GM18502 (cell line): ENCODE data around the gene KCNH1.

Experiments
- ATAC-seq: cut with Tn5 transposase; IDR thresholded peaks from one replicate; pipeline ENCODE4 v1.9.1; 2021; ENCODE audit warnings: mild to moderate bottlenecking; ENCODE audit not compliant: unreplicated experiment, poor library complexity

Gene KCNH1

GRCh38 chr1:210935905-210936304 lies 198.0 kb downstream of the KCNH1 start:
- no peak for ATAC-seq

GRCh38 chr1:210932104-210932503 lies 201.8 kb downstream of the KCNH1 start:
- no peak for ATAC-seq

- no peak for ATAC-seq
These were observed 211.3 kb downstream of the KCNH1 start for GRCh38 chr1:210922666-210923065.

- no peak for ATAC-seq
These were observed 212.9 kb downstream of the KCNH1 start for GRCh38 chr1:210920716-210921694.

- ATAC-seq: no peak
These were observed 213.7 kb downstream of the KCNH1 start for GRCh38 chr1:210920258-210920657.

- no peak for ATAC-seq
These were observed 215.1 kb downstream of the KCNH1 start for GRCh38 chr1:210918893-210919292.

GRCh38 chr1:210917560-210918169 lies 216.3 kb downstream of the KCNH1 start:
- no peak for ATAC-seq

- ATAC-seq: no peak
These were observed 217.4 kb downstream of the KCNH1 start for GRCh38 chr1:210916548-210916947.

GRCh38 chr1:210915890-210916507 lies 217.9 kb downstream of the KCNH1 start:
- ATAC-seq: no peak

GRCh38 chr1:210912752-210913151 lies 221.2 kb downstream of the KCNH1 start:
- ATAC-seq: no peak

GRCh38 chr1:210910020-210910575 lies 223.8 kb downstream of the KCNH1 start:
- no peak for ATAC-seq

- no peak for ATAC-seq
These were observed 225.2 kb downstream of the KCNH1 start for GRCh38 chr1:210908791-210909190.

- ATAC-seq: no peak
These were observed 225.7 kb downstream of the KCNH1 start for GRCh38 chr1:210908257-210908656.

GRCh38 chr1:210907251-210907805 lies 226.6 kb downstream of the KCNH1 start:
- no peak for ATAC-seq

- no peak for ATAC-seq
These were observed 227.9 kb downstream of the KCNH1 start for GRCh38 chr1:210905944-210906453.

GRCh38 chr1:210905365-210905904 lies 228.5 kb downstream of the KCNH1 start:
- ATAC-seq: no peak

- ATAC-seq: no peak
These were observed 231.8 kb downstream of the KCNH1 start for GRCh38 chr1:210901981-210902770.

- ATAC-seq: no peak
These were observed 233.1 kb downstream of the KCNH1 start for GRCh38 chr1:210900820-210901219.

- ATAC-seq: no peak
These were observed 233.9 kb downstream of the KCNH1 start for GRCh38 chr1:210900079-210900478.
